NCI-H345 (cell line): Measurements from ENCODE around the gene MAST4.
"Not testable (repeated sequence)": the region's sequence is repeated elsewhere in the genome, so short reads cannot be mapped to it uniquely, and the experiment has no call there.

Source experiments
- DNase-seq: peaks from one replicate; lab custom pipeline; 2025; lab: John Stamatoyannopoulos, UW

MAST4 gene

DNA sequence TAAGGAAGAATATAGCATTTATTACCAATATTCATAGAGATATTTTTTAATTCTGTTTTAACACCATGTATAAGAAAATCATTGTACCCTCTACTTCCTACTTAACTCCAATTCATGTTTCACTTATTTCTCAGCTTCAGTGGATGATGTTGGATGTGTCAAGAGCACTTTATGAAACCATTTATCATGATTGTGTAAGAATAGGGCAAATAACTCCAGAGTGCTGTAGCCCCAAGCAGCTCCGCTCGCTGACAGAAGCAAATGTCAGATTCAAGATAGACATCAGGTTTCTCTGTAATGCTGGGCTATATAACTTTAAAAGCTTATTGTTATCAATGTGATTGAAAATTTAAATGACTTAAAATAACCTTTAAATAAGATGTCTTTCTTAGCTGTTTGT lies 50.4 kb downstream of the MAST4 start:
- DNase-seq = no peak

DNA sequence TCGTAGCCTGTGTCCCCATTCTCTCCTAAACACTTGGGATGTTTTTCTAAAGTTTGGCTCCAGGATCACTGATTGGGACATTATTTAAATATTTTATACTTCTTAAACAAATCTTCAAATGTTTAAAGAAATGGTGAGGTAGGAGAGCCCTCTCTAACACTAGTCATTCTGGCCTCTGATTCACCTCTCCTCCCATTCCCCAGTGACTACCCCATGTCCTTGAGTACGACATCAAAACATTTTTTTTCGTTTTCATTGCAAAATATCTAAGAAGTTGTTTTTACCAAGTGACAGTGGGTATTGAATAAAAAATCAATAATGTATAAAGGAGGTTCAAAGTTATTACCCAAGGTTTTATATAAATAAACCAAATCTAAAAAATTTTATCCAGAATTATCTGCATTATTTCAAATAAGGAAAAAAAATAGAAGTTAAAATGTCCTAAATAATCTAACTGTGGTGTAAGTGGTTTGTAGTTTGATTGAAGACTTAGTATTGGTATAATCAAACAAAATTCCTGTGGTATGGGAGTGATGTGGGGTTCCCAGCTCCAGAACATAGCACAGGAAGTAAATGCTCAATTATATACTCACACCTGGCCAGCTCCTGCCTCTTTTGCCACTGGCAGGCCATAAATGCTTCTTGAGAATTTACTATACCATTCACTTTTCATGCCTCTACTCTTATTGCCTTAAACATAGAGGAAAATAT lies 51.1 kb downstream of the MAST4 start:
- DNase-seq = no peak

DNA sequence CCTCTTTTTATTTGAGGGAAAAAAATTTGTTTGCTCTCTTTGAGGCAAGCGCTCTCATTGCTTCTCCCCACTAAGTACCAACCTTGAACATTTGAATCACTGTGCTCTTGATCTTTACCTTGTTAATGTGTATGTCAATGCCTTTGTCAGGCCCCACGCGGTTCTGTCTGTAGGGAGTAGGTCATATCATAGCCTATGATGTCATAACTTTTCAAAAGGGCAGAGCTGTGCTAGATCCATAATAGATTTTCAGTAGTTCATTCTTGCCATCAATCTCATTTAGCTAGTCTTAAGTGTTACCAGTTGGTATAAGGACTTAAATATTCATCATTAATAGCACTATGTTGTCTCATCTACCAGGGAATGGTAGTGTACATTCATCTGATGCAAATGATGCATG lies 56.6 kb downstream of the MAST4 start:
- no peak for DNase-seq

DNA sequence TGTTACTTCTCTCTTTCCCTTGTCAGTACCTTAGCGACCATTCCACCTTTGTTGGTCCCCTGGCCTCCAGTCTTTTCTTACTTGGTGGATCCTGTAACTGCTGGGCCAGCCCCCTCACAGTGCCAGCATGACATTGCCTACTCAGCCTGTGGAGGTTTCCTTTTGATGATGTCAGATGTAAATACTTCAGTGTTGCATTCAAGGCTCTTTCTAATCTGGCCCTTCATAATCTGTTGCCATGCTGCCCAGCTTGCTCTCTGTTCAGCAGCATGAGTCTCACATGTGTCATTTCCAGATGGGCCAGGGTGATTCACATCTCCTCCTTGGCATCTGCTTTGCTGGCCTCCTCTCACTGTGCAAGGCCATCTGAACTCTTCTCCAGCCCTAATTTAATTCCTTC lies 57.1 kb downstream of the MAST4 start:
- no peak for DNase-seq

DNA sequence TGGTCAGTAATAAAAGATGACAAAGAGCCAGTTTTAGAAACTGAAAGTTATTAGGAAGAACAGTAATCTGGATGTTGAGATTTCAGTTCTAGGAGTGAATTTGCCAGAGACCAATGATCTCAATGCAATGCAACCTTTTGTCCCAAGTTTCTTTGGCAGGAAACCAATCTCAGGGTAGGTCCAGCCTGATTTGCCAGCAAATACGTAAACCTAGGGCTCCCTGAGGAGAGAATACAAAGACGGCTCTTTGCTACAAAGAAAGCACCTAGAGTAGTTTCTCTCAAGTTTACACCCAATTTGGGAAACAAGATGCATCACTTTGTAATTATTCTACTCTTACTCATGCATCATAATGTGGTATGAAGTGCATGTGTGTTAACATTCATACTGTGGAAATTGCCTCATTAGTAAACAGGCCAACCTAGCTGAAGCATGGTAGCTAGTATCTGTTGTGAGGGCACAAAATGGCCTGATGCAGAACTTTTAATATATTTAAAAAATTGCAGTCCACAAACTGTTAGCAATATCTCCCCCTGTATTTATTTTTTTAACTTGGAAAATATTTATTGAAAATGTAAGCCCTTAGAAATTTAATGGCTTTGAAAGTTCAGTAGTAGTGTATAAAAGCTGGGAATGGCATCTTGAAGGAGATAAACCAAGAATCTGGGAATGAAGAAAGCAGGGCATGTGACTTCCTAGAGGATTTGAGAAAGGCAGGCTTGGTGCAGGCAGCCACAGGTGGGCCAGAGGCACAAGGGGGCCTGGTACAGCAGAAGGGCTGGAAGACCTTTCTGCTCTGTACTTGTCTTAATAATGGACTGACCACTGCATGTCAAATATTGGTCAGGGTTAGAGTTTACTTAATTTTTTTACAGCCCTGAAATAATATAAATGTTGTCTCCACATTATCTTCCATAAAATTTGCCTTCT lies 59.5 kb downstream of the MAST4 start:
- no peak for DNase-seq

DNA sequence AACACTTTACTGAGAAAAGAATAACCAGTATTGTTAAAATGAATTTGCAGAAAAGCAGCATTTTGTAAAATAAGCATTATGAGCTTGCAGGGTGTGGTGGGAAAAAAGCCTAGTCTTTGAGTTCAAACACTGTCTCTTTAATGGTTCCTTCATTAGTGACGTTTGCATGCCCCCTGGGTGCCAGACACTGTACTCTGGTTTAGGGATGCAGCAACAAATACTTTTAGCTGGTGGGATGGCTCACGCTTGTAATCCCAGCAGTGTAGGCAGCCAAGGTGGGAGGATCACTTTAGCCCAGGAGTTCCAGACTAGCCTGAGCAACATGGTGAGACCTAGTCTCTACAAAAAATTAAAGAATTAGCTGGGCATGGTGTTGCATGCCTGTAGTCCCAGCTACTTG lies 62.3 kb downstream of the MAST4 start:
- no peak for DNase-seq

DNA sequence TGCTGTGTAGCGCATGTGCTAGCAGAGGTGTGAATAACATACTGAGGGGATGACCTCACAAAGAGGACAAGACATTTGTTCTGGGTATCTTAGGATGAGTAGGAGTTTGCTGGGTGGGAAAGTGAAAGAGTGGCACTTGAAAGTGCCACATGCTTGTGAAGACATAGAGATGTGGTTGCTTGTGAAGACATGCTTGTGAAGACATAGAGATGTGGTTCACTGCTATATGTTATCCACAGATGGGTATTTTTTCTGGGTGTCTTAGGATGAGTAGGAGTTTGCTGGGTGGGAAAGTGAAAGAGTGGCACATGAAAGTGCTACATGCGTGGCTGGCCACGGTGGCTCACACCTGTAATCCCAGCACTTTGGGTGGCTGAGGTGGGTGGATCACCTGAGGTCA lies 63.6 kb downstream of the MAST4 start:
- no peak for DNase-seq

DNA sequence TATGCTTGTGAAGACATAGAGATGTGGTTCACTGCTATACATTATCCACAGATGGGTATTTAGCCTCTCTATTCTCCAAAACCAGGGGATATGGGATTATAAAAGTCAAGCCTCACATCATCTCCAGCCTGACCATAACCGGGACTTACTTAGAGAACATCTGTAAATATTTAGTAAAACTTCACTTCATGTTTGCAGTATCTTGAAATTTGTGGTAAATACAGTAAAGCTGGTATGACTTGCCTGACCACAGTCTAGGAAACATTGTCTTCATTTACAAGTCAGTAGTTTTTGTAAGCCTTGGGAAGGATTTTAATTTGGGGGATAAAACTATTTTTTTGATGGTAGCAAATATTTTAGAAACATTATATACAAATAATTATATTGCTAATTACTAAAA lies 64.2 kb downstream of the MAST4 start:
- no peak for DNase-seq

DNA sequence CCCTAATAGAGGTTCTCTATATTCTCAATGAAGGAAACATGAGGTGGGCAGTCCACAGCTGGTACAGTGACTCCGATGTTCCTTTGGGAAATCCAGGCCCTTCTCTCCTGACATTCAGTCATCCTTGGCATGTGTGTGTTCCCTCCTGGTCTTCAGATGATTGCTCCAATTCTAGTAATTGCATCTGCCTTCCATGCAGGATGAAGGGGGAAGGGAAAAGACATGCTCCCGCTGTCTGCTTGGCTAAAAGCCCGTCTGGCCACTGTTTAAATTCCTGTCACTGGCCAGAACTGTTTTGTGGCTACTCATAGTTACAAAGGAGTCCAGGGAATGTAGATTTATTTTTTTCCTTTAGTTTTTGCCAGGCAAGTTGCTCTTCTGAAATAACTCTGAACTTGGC lies 65.0 kb downstream of the MAST4 start:
- no peak for DNase-seq

DNA sequence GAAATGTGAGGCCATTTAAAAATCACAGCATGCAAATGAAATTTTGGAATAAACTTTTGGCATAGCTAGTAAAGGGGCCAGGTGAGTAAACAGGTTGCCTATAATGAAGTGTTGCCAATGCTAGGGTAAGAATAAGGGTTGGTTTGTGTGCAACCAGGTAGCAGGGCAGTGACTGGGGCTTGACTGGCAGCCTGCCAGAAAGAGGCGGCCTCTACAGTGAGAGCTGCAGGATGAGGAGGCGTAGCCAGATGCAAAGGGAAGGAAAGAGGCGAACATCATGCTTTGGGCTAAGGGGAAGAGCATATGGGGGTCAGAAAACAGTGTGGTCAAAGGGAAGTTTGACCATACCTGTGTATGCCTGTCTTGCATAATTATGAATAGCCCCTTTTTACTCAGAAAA lies 70.6 kb downstream of the MAST4 start:
- DNase-seq = peak; percentile 84

DNA sequence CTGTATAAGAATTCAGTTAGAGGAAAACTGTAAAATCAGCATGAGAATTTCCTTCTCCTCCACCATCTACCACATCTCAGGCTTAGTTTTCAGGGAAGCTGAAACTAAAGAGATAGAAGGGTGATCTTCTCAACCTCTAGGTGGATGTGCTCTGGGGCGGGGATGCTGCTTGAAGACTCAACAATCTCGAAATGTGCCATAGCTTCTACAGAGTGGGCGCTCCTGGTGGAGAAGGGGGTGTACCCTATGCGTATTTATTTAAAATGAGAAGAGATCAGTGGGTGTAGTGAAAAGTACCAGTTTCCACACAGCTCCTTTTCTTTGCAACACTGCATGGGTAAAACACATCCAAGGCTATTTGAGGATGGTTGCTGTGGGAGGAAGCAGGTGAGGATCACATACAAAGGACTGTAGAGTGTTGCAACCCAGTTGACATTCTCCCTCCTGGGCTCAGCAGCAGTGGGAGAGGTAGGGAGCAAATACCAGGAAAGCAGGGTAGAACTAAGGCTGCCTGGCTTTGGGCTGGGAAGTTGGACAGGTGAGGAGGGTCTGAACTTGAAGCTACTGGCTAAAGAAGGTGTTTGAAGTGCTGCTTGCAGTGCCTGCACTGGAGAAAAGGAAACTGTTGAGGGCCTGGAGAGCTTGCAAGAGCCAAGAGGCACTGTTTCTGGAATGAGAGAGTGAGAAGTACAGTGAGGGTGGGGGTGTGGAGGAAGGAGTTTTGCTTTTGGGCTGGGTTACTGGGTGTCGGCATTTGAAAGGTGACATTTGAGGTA lies 73.1 kb downstream of the MAST4 start:
- DNase-seq = no peak

DNA sequence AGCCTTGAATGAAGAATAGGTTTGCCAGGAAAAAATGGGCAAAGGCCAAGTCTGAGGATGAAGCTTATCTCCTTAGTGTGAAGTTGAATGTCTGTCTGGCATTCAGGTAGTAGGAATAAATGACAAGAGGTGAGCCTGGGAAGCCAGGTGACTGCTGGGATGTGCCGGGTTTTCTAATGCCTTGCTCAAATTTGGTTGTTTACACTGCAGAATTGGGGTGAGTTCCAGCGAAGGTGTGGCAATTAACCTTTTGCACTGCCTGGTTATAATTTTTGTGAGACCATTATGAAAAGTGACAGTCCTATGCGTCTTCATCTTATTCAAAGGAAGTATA lies 73.6 kb downstream of the MAST4 start:
- no peak for DNase-seq

DNA sequence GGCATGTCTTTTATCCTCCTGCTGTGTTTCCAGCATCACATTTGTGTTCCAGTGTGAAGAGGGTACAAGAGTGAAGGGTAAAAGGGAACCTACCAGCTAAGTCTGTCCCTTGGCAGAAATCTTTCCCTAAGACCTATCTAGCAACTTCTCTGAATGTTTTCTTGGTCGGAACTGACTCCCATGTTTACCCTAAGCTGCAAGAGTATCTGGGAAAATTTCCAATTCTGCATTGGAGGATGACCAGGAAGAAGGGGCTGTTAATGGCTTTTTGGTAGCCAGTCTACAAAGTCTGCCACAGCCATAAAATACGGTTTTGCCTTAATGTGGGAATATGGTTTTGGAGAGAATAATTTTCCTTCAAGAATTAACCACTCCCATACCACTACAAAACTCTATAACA lies 75.1 kb downstream of the MAST4 start:
- no peak for DNase-seq

DNA sequence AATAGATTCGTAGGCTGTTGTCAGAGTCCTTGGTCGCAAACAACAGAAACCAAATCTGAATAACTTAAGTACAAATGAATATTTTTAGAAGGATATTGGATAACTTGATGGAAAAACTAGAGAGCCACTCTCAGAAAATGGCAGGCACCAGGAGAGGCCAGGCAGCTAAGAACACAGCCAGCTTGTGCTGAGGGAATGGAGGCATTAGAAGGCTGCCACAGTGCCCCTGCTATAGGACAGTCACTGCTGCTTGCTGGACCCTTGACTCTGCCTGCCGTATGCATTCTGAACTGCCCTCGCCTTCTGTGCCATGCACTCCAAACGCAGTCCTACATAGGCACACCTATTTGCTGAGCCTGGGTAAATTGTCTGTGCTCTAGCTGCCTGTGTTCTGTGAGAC lies 78.6 kb downstream of the MAST4 start:
- DNase-seq = no peak

DNA sequence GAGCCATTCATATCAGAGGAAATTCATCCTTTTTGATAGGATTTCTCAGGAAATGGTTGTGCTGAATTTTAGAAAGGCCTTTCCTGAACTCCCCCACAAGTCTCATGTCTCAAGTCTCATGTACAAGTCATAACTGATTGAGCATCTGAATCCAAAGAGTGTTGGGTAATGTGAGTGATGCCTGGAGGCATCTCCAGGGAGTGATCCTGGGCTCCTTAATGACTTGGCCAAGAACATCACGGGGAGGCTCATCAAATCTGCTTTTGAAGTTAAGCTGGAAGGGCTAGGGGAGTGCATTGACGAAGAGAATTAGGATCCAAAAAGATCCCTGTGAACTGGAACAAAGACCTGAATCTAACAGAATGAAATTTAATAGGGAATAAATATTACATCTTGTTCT lies 79.2 kb downstream of the MAST4 start:
- DNase-seq = no peak

DNA sequence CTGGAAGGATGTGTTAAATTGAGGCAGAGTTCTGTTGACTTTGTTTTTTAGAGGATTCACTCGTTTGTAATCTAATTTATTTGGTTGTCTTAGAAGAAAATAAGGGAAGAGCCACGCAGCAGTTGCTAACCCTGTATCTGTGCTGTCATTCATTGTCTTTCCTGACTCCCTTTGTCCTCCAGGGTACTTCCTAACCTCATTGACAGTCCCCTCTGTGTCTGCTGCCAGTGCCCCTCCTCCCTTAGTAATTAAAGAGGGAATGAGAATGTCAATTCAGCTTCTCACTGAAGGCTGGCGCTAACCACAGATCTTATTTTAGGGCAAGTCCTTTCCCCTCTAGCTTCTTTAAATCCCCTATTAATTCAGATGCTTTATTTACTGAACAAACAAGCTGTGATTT lies 84.0 kb downstream of the MAST4 start:
- DNase-seq = no peak

DNA sequence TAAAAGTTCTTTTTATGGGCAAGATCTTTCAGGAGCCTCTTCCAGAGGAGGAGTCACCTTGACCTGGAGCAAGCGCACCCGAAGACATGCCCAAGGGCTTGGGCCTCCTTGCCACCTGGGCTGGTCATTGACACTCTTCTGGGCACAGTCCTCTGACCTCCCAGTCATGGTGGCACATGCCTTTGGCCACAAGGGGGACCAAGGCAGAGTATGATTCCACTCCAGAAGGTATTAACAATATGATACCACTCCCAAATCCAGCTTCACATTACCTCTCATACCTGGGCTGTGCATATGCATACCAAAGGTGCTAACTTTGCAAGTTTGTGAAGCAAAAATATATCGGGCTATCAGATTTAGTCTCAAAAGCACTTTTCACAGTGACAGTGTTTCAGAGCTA lies 84.6 kb downstream of the MAST4 start:
- no peak for DNase-seq

DNA sequence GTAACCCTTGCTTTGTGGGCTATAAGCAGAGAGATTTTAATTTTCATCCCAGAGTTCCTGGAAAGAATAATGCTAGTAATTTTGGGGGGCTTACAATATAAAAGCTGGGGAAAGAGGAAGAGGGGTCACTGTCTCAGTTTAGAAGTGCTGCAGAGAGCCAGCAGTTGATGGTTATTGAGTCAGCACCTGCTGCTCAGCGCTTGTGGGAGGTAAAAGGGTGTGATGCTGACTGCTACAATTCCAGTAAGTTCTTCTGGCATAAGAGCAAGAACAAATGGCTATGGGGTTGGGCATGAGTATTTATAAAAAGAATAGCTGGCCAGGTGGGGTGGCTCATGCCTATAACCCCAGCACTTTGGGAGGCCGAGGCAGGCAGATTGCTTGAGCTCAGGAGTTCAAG lies 88.5 kb downstream of the MAST4 start:
- no peak for DNase-seq

DNA sequence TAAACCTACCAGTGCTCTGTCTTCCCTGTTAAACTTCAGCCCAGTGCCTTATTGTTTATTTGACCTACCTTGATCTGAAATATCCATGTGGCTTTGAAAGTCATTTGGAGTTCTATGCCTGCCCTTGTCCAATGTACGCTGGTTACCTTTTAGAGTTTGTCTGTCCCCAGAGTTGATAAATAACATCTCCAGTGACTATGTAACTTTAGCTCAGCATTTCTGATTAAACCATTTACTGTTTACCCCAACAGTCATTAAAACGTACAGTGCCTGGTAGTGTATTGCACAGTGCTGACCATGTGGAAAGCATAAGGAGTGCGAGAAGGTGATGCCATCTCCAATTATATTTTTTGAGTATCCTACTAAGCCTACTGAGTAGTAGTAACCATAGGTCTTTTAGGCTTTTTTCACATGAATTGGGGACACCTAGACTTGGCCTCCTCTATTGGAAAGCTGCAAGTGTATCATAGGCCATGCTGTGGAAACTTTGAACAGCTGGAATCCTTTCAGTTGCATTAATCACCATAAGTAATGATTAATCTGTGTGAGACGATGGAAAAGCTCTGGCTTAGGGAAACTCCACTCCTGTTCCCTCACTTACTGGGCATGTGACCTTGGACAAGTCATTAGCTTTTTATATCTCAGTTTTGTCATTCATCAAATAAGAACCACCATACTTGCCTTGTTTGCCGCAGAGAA lies 93.5 kb downstream of the MAST4 start:
- DNase-seq = no peak

DNA sequence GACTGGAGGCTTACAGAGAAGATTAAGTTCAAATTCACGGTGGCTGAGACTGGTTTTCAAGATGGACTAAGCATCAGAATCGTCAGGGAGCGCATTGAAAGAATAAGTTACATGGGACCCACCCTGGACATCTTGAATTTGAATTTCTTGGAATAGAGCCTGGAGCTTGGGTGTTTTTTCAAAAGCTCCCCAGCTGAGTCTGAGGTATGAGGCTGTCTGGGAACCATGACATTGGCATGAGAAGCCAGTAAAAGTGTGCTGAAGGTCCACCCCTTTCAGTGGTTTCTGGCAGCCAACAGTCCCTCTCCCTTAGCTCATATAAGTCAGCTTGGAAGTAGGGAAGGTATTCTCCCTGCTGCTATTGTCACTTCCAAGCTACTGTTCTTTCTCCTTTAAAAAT lies 97.8 kb downstream of the MAST4 start:
- DNase-seq = no peak

DNA sequence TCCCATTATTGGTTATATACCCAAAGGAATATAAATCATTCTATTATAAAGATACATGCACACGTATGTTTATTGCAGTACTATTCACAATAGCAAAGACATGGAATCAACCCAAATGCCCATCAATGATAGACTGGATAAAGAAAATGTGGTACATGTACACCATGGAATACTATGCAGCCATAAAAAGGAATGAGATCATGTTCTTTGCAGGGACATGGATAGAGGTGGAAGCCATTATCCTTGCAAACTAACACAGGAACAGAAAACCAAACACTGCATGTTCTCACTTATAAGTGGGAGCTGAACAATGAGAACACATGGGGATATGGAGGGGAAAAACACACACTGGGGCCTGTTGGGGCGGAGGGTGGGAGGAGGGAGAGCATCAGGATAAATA lies 99.6 kb downstream of the MAST4 start:
- not testable (repeated sequence) for DNase-seq
